Tibial nerve (tissue), 4 donors: ENCODE data around the gene RIOK2.

ENCODE experiments used
- EP300 ChIP-seq, 2 donors: sonication (generic); formaldehyde crosslinking; IDR thresholded peaks; one replicate each; pipeline ENCODE4 v1.6.1; 2017; ENCODE audit warnings: antibody characterized with exemption in 2 of 2, mild to moderate bottlenecking in 1 of 2
- POLR2A ChIP-seq, 2 donors: fragments of 450-650 bp; IDR thresholded peaks; one replicate each; pipeline ENCODE4 v1.6.1; 2017; ENCODE audit warnings: antibody characterized with exemption in 2 of 2, mild to moderate bottlenecking in 2 of 2, moderate library complexity in 2 of 2
- TF ChIP-seq, protein P1 (sequence below), 5 experiments: fragments of 200-600 bp in 3 of 5; fragments of 450-650 bp in 2 of 5; sonication (generic) in 3 of 5; IDR thresholded peaks; one replicate each; pipeline ENCODE4 v1.5.1; 2016 to 2019; ENCODE audit warnings: antibody characterized with exemption in 5 of 5, mild to moderate bottlenecking in 3 of 5, moderate library complexity in 2 of 5

- TF ChIP-seq, protein P1, sequence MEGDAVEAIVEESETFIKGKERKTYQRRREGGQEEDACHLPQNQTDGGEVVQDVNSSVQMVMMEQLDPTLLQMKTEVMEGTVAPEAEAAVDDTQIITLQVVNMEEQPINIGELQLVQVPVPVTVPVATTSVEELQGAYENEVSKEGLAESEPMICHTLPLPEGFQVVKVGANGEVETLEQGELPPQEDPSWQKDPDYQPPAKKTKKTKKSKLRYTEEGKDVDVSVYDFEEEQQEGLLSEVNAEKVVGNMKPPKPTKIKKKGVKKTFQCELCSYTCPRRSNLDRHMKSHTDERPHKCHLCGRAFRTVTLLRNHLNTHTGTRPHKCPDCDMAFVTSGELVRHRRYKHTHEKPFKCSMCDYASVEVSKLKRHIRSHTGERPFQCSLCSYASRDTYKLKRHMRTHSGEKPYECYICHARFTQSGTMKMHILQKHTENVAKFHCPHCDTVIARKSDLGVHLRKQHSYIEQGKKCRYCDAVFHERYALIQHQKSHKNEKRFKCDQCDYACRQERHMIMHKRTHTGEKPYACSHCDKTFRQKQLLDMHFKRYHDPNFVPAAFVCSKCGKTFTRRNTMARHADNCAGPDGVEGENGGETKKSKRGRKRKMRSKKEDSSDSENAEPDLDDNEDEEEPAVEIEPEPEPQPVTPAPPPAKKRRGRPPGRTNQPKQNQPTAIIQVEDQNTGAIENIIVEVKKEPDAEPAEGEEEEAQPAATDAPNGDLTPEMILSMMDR (IDR thresholded peaks at IDR 0.05) = no peak
- no peak for TF ChIP-seq POLR2A (IDR thresholded peaks at IDR 0.05)
- no peak for TF ChIP-seq EP300 (IDR thresholded peaks at IDR 0.05)
Observed at GRCh38 chr5:97115932-97116331, 67.1 kb downstream of the RIOK2 start.
